DOHH2 (cell line): ENCODE data around the gene BEST2.

Source experiments
- CTCF ChIP-seq: fragments of 200-600 bp; sonication (generic); IDR thresholded peaks from one replicate; pipeline ENCODE4 v1.5.1; 2014; ENCODE audit warnings: antibody characterized with exemption, mild to moderate bottlenecking, low read depth, low read length; ENCODE audit not compliant: poor library complexity, severe bottlenecking
- EZH2phosphoT487 ChIP-seq: fragments of 200-600 bp; sonication (generic); IDR thresholded peaks from 2 replicates; pipeline ENCODE4 v1.6.1; 2017; ENCODE audit warnings: borderline replicate concordance, mild to moderate bottlenecking, antibody characterized with exemption, low read length, moderate library complexity, mixed read lengths

GRCh38 chr19:12802267-12803106 is 50.9 kb downstream of the BEST2 start:
- TF ChIP-seq CTCF (no peak), EZH2phosphoT487 (no peak)
